IMR-90 (cell line): ENCODE data around the gene DAAM1. TPM values are rescaled to one million over a fixed set of nuclear protein-coding genes. Genes with fewer than 3 reads are reported as not detected.

ENCODE experiments used
- ATAC-seq: fragments of 200-7000 bp; cut with Tn5 transposase; 2 replicates; pipeline ENCODE4 v1.9.1; 2020; ENCODE audit warnings: low read depth, mild to moderate bottlenecking, moderate library complexity
- BruUV-seq: library from RNA; stranded (reverse); fragments of 400-500 nt; replicated peaks from 2 replicates; lab custom pipeline; 2021; lab: Mats Ljungman, UMichigan
- CTCF ChIA-PET: fragments of 300-600 bp; formaldehyde crosslinking; extraction: SDS; loops from one replicate; lab custom pipeline; 2021; ENCODE audit warnings: antibody characterized with exemption; lab: Yijun Ruan, JAX
- POLR2A ChIA-PET: fragments of 300-600 bp; sonication (Branson Sonifier 250); formaldehyde crosslinking; loops from one replicate; lab custom pipeline; 2022; ENCODE audit warnings: antibody characterized with exemption; ENCODE audit not compliant: unreplicated experiment; lab: Charles Lee
- DNase-seq: peaks from one replicate; pipeline ENCODE4 v3.0.0; 2013
- H2AFZ ChIP-seq: replicated peaks from 2 replicates; pipeline ENCODE3; 2013; ENCODE audit warnings: low read length, mild to moderate bottlenecking; ENCODE audit not compliant: poor library complexity
- H2AK5ac ChIP-seq: 2 replicates; pipeline ENCODE4 v1.6.1; 2013; ENCODE audit warnings: low read depth, low read length, inconsistent platforms
- H2AK9ac ChIP-seq: replicated peaks from 2 replicates; pipeline ENCODE3; 2013; ENCODE audit warnings: mild to moderate bottlenecking, low read depth, low read length, moderate library complexity; ENCODE audit not compliant: poor library complexity
- H2BK120ac ChIP-seq: 2 replicates; pipeline ENCODE4 v1.6.1; 2013; ENCODE audit warnings: low read depth, low read length, inconsistent platforms
- H2BK15ac ChIP-seq: 3 replicates; pipeline ENCODE4 v1.6.1; 2013; ENCODE audit warnings: low read depth, low read length, inconsistent platforms
- H2BK20ac ChIP-seq: 2 replicates; pipeline ENCODE4 v1.6.1; 2013; ENCODE audit warnings: low read depth, mild to moderate bottlenecking, inconsistent platforms, low read length, moderate library complexity
- H2BK5ac ChIP-seq: 2 replicates; pipeline ENCODE4 v1.6.1; 2013; ENCODE audit warnings: mild to moderate bottlenecking, low read depth, low read length, inconsistent platforms; ENCODE audit not compliant: poor library complexity, severe bottlenecking
- H3K14ac ChIP-seq: replicated peaks from 2 replicates; pipeline ENCODE4 v1.6.1; 2013; ENCODE audit warnings: low read depth, low read length, inconsistent platforms
- H3K18ac ChIP-seq: 2 replicates; pipeline ENCODE4 v1.6.1; 2013; ENCODE audit warnings: low read depth, low read length, control low read depth
- H3K23ac ChIP-seq: 2 replicates; pipeline ENCODE4 v1.6.1; 2013; ENCODE audit warnings: low read depth, low read length, inconsistent platforms
- H3K27ac ChIP-seq: 2 replicates; pipeline ENCODE4 v1.5.1; 2013; ENCODE audit warnings: mild to moderate bottlenecking, control low read depth, low read length; ENCODE audit not compliant: insufficient read depth
- H3K27me3 ChIP-seq: 2 replicates; pipeline ENCODE4 v1.6.1; 2013; ENCODE audit warnings: low read length; ENCODE audit not compliant: control insufficient read depth, insufficient read depth
- H3K36me3 ChIP-seq: 2 replicates; pipeline ENCODE4 v1.6.1; 2013; ENCODE audit warnings: low read length, mixed read lengths; ENCODE audit not compliant: control insufficient read depth, insufficient read depth
- H3K4ac ChIP-seq: 2 replicates; pipeline ENCODE4 v1.6.1; 2013; ENCODE audit warnings: low read depth, low read length, inconsistent platforms
- H3K4me1 ChIP-seq: 2 replicates; pipeline ENCODE4 v1.6.1; 2013; ENCODE audit warnings: low read length, mixed read lengths; ENCODE audit not compliant: control insufficient read depth, insufficient read depth
- H3K4me2 ChIP-seq: 2 replicates; pipeline ENCODE4 v1.6.1; 2013; ENCODE audit warnings: low read depth, mild to moderate bottlenecking, control low read depth, low read length, moderate library complexity
- H3K4me3 ChIP-seq: 2 replicates; pipeline ENCODE4 v1.5.1; 2013; ENCODE audit warnings: low read depth, mild to moderate bottlenecking, control low read depth, low read length, moderate library complexity; ENCODE audit not compliant: insufficient read depth
- H3K56ac ChIP-seq: 2 replicates; pipeline ENCODE4 v1.6.1; 2013; ENCODE audit warnings: low read length, inconsistent platforms; ENCODE audit not compliant: insufficient read depth; ENCODE audit errors: extremely low read depth
- H3K79me1 ChIP-seq, 2 experiments: 2 replicates each; pipeline ENCODE4 v1.6.1; 2013; ENCODE audit warnings: low read length in 2 of 2, inconsistent platforms in 1 of 2, low read depth in 1 of 2
- H3K9ac ChIP-seq: 2 replicates; pipeline ENCODE4 v1.6.1; 2013; ENCODE audit warnings: low read depth, low read length, control low read depth
- H3K9me1 ChIP-seq: 2 replicates; pipeline ENCODE4 v1.6.1; 2013; ENCODE audit warnings: low read length, inconsistent platforms; ENCODE audit not compliant: insufficient read depth
- H3K9me3 ChIP-seq: 2 replicates; pipeline ENCODE4 v1.6.1; 2013; ENCODE audit warnings: low read length; ENCODE audit not compliant: control insufficient read depth, insufficient read depth
- H4K20me1 ChIP-seq: 2 replicates; pipeline ENCODE4 v1.6.1; 2013; ENCODE audit warnings: low read length, inconsistent platforms; ENCODE audit not compliant: insufficient read depth
- H4K5ac ChIP-seq: 2 replicates; pipeline ENCODE4 v1.6.1; 2013; ENCODE audit warnings: mild to moderate bottlenecking, low read depth, low read length, control low read depth
- H4K8ac ChIP-seq, 2 experiments: 2 replicates each; pipeline ENCODE4 v1.6.1; 2013; ENCODE audit warnings: low read depth in 2 of 2, low read length in 2 of 2, control low read depth in 1 of 2, inconsistent platforms in 1 of 2
- H4K91ac ChIP-seq: 2 replicates; pipeline ENCODE4 v1.6.1; 2013; ENCODE audit warnings: low read depth, low read length, inconsistent platforms; ENCODE audit not compliant: insufficient read depth
- CEBPB ChIP-seq: IDR thresholded peaks from 2 replicates; pipeline ENCODE4 v1.6.1; 2012; ENCODE audit warnings: low read depth, low read length, improper control_type of control experiment
- CHD1 ChIP-seq: IDR thresholded peaks from 2 replicates; pipeline ENCODE4 v1.6.1; 2012; ENCODE audit warnings: low read depth, low read length, improper control_type of control experiment
- ELK1 ChIP-seq: fragments of 150-350 bp; IDR thresholded peaks from 2 replicates; pipeline ENCODE4 v1.6.1; 2016; ENCODE audit warnings: low read depth, mild to moderate bottlenecking, low read length, moderate library complexity, borderline replicate concordance
- MAFK ChIP-seq: IDR thresholded peaks from 2 replicates; pipeline ENCODE4 v1.6.1; 2012; ENCODE audit warnings: low read depth, low read length, improper control_type of control experiment
- MAZ ChIP-seq: IDR thresholded peaks from 2 replicates; pipeline ENCODE4 v1.6.1; 2012; ENCODE audit warnings: low read depth, mild to moderate bottlenecking, low read length, improper control_type of control experiment, moderate library complexity, borderline replicate concordance
- MXI1 ChIP-seq: IDR thresholded peaks from 2 replicates; pipeline ENCODE4 v1.6.1; 2012; ENCODE audit warnings: low read depth, mild to moderate bottlenecking, low read length, moderate library complexity, borderline replicate concordance
- RAD21 ChIP-seq: IDR thresholded peaks from 2 replicates; pipeline ENCODE4 v1.6.1; 2012; ENCODE audit warnings: low read length, improper control_type of control experiment
- RCOR1 ChIP-seq: IDR thresholded peaks from 2 replicates; pipeline ENCODE4 v1.6.1; 2012; ENCODE audit warnings: mild to moderate bottlenecking, low read length, improper control_type of control experiment; ENCODE audit not compliant: insufficient replicate concordance
- RFX5 ChIP-seq: IDR thresholded peaks from 2 replicates; pipeline ENCODE4 v1.8.0; 2012; ENCODE audit warnings: low read depth, mild to moderate bottlenecking, low read length, moderate library complexity
- SMC3 ChIP-seq: fragments of 150-350 bp; IDR thresholded peaks from 2 replicates; pipeline ENCODE4 v1.6.1; 2016; ENCODE audit warnings: low read depth, mild to moderate bottlenecking, antibody characterized with exemption, low read length, moderate library complexity
- WGBS, 2 experiments: methylation state at CpG; one replicate each; pipeline versions ENCODE4 v1.1.5 to v1.1.7; 2013; ENCODE audit warnings: missing lambda C conversion rate in 2 of 2; ENCODE audit not compliant: insufficient read length in 1 of 2; ENCODE audit errors: extremely low coverage in 2 of 2; 5-methylcytosine and 5-hydroxymethylcytosine counted together
- dilution Hi-C: fragments of 300-500 bp; cut with HindIII; formaldehyde crosslinking; loops from one replicate; pipeline ENCODE4 v1.14.3; 2018; ENCODE audit warnings: low sequenced_read_pairs; ENCODE audit not compliant: unreplicated experiment
- in situ Hi-C: fragments of 300-500 bp; cut with MboI; formaldehyde crosslinking; loops from 3 replicates; pipeline ENCODE4 v1.14.3; 2019; ENCODE audit warnings: low sequenced_read_pairs, inconsistent platforms, mixed read lengths
- intact Hi-C: fragments of 100-400 bp; cut with micrococcal nuclease; formaldehyde crosslinking; loops from 2 replicates; pipeline ENCODE4 v1.10.0; 2022
- polyA plus RNA-seq, 3 experiments: library from polyadenylated mRNA; depleted of rRNA; stranded (reverse); fragments of >200 nt; gene quantifications; 2 replicates each; pipeline ENCODE4 v1.2.3, GENCODE V29; 2012; ENCODE audit warnings: low replicate concordance in 1 of 3
- total RNA-seq: library from RNA; depleted of rRNA; stranded (reverse); fragments of >200 nt; gene quantifications from 2 replicates; pipeline ENCODE4 v1.2.3, GENCODE V29; 2012
- TF ChIP-seq, protein P1 (sequence below): conservative IDR thresholded peaks from 2 replicates; pipeline ENCODE4 v1.5.1; 2012; ENCODE audit warnings: mild to moderate bottlenecking, low read depth, low read length, improper control_type of control experiment

The DAAM1 gene
- total and polyA plus RNA-seq, 2 of the 4 experiments (the other 2 are of a cell fraction), result 4.8 to 5.4 TPM

- Histone ChIP-seq H4K91ac (no peak overlapping the region), H3K9me3 (no peaks in the 10 kb centered on the region), H3K36me3 (peaks cover 9% of the 10 kb centered on the region), H3K14ac (no peak overlapping the region), H4K8ac (no peak overlapping the region), H2BK120ac (no peak overlapping the region), H3K18ac (no peak overlapping the region; the same call in 1 of the 2 replicates), H3K23ac (0 out of 2 replicates have a peak overlapping the region, but pooled peaks have one; percentile 3), H2AK9ac (no peak overlapping the region), H2BK15ac (no peak overlapping the region), H2AFZ (no peak overlapping the region), H3K27me3 (no peaks in the 10 kb centered on the region), H3K4me2 (no peak overlapping the region), H3K4me1 (no peaks in the 10 kb centered on the region; the same call in 1 of the 2 replicates), H3K4me3 (no peak overlapping the region), H3K9me1 (no peaks in the 10 kb centered on the region), H2BK5ac (no peak overlapping the region), H2BK20ac (no peak overlapping the region), H3K56ac (no peak overlapping the region), H3K79me1 (no peaks in the 10 kb centered on the region), H3K27ac (no peak overlapping the region), H3K4ac (no peak overlapping the region), H4K20me1 (no peaks in the 10 kb centered on the region), H3K9ac (no peak overlapping the region), H2AK5ac (no peak overlapping the region), H4K5ac (no peak overlapping the region)
- WGBS, 2 experiments, result 60% methylated on average over 1 of the region's 5 CpGs; no CpG with 5 or more reads in 1 of the 2 experiments
- no peak for ATAC-seq
- intact Hi-C loops, result no loop called here
- in situ Hi-C loops, result no loop called here
- ChIA-PET POLR2A (no interaction called here), CTCF (no interaction called here)
- dilution Hi-C loops, result no loop called here
- DNase-seq, result peak; percentile 25
- no peak for TF ChIP-seq RCOR1
- no peak for TF ChIP-seq ELK1
- no peak for TF ChIP-seq SMC3
- TF ChIP-seq, protein P1, sequence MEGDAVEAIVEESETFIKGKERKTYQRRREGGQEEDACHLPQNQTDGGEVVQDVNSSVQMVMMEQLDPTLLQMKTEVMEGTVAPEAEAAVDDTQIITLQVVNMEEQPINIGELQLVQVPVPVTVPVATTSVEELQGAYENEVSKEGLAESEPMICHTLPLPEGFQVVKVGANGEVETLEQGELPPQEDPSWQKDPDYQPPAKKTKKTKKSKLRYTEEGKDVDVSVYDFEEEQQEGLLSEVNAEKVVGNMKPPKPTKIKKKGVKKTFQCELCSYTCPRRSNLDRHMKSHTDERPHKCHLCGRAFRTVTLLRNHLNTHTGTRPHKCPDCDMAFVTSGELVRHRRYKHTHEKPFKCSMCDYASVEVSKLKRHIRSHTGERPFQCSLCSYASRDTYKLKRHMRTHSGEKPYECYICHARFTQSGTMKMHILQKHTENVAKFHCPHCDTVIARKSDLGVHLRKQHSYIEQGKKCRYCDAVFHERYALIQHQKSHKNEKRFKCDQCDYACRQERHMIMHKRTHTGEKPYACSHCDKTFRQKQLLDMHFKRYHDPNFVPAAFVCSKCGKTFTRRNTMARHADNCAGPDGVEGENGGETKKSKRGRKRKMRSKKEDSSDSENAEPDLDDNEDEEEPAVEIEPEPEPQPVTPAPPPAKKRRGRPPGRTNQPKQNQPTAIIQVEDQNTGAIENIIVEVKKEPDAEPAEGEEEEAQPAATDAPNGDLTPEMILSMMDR, result no peak
- TF ChIP-seq MAFK, result no peak
- no peak for TF ChIP-seq RAD21
- TF ChIP-seq RFX5, result no peak
- no peak for TF ChIP-seq MXI1
- no peak for TF ChIP-seq CHD1
- TF ChIP-seq CEBPB, result no peak
- TF ChIP-seq MAZ, result no peak
- BruUV-seq, result no TSS peak
These were observed 80.4 kb downstream of the DAAM1 start for GRCh38 chr14:59268858-59269257.
